ENCODE data around the gene AGTR2. TPM values are rescaled to one million over a fixed set of nuclear protein-coding genes. Genes with fewer than 3 reads are reported as not detected.

Gene AGTR2, protein sequence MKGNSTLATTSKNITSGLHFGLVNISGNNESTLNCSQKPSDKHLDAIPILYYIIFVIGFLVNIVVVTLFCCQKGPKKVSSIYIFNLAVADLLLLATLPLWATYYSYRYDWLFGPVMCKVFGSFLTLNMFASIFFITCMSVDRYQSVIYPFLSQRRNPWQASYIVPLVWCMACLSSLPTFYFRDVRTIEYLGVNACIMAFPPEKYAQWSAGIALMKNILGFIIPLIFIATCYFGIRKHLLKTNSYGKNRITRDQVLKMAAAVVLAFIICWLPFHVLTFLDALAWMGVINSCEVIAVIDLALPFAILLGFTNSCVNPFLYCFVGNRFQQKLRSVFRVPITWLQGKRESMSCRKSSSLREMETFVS
- polyA plus RNA-seq, result 38.2 and 56.2 TPM in 2 replicates

DNA sequence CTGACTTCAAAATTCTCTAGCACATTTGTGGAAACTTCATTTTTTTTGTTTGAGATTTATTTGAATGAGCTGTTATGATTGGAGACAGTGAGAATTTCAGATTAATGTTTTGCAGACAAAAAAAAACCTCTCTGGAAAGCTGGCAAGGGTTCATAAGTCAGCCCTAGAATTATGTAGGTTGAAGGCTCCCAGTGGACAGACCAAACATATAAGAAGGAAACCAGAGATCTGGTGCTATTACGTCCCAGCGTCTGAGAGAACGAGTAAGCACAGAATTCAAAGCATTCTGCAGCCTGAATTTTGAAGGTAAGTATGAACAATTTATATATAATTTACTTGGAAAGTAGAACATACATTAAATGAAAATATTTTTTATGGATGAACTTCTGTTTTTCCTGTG is at the start of gene AGTR2:
Gene AGTR2, plus strand, starts transcription at position 234 of the 400 bp plus-strand sequence. CDS start 1,537 bp downstream, outside the sequence.

